ENCODE measurements around the gene ADARB2. TPM values are rescaled to one million over a fixed set of nuclear protein-coding genes. Genes with fewer than 3 reads are reported as not detected.

The ADARB2 gene
- total and polyA plus RNA-seq, 10 of the 15 experiments (the other 5 are each of a cell fraction or from before 2014, with no cell fraction given), result 0.02 to 4.1 (median 0.76) TPM

DNA sequence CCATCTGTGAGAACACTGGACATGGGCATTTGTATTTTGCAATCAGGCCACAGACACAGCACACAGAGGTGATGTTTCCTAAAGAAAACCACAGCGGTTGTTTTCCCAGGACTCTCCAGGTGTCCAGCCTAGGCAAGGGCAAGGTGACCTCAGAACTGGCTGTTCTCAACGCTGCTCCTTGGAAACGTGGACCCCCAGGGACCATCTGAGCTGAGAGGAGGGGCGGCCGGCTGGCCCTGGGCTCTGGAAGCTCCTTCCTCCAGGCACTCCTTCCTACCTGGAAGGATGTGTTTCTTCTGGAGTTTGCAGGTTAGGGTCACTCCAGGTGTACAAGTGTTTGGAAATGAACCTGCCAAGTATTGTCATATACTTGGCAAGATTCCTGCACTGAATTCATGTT is 103.1 kb downstream of the ADARB2 start:
- ChIA-PET CTCF (interaction anchor here (0.7 kb wide), 1 partner anchor 213 kb away, joined by 3 read pairs; no protein-coding TSS in a partner anchor), SMC1A (ENCODE audit: uncharacterized antibody, unreplicated experiment) (interaction anchor here (1.1 kb wide), 1 partner anchor 12 kb away, joined by 4 read pairs; no protein-coding TSS in a partner anchor), RAD21 (ENCODE audit: unreplicated experiment) (no interaction called here), POLR2A (no interaction called here)
- no peak overlapping the region for H2AFZ ChIP-seq (ENCODE audit: control insufficient read depth, low read depth, low read length)
- intact Hi-C loops (cut with micrococcal nuclease; ENCODE audit: unreplicated experiment) (no loop called here), in situ Hi-C loops (cut with MboI) (no loop called here)
- 24% methylated on average over 5 of the region's 5 CpGs for WGBS (ENCODE audit: insufficient coverage, insufficient replicate concordance, low lambda C conversion rate, missing lambda C conversion rate)
- no peaks in the 10 kb centered on the region for H3K36me3 ChIP-seq (ENCODE audit: control insufficient read depth in 2 of 2, insufficient read depth in 2 of 2, low read length in 1 of 2)
- no peak overlapping the region for H3K9ac ChIP-seq (ENCODE audit: control insufficient read depth, insufficient read depth, low read length)
- no peak for FAIRE-seq
- no peak overlapping the region for H3K27ac ChIP-seq (ENCODE audit: control insufficient read depth, insufficient read depth)
- H3K4me3 ChIP-seq, result no peak overlapping the region
- no peaks in the 10 kb centered on the region for H4K20me1 ChIP-seq (ENCODE audit: control insufficient read depth, insufficient read depth)
- DNase-seq (ENCODE audit: low read depth, low spot score), result no peak
- no peaks in the 10 kb centered on the region for H3K79me2 ChIP-seq (ENCODE audit: control insufficient read depth, insufficient read depth, low read length)
- no peak for ATAC-seq
- no peaks in the 10 kb centered on the region for H3K27me3 ChIP-seq (replicated peaks in 1 of 2; ENCODE audit: control insufficient read depth in 2 of 2, insufficient read depth in 2 of 2, low read length in 1 of 2)
- no peaks in the 10 kb centered on the region for H3K4me1 ChIP-seq (ENCODE audit: control insufficient read depth, insufficient read depth, low read length)
- H3K9me3 ChIP-seq (replicated peaks; ENCODE audit: control insufficient read depth, insufficient read depth, low read length), result no peaks in the 10 kb centered on the region
- H3K4me2 ChIP-seq (ENCODE audit: control insufficient read depth, insufficient read depth), result no peak overlapping the region
- BruUV-seq (replicated peaks), result no TSS peak
- TF ChIP-seq RUNX3 (IDR thresholded peaks at IDR 0.05; ENCODE audit: low read length) (no peak), EZH2 (IDR thresholded peaks at IDR 0.05; ENCODE audit: borderline replicate concordance, control insufficient read depth, low read depth, low read length) (no peak), TBL1XR1 (IDR thresholded peaks at IDR 0.05; ENCODE audit: low read depth, low read length) (no peak), NFXL1 (IDR thresholded peaks at IDR 0.05; ENCODE audit: borderline replicate concordance) (no peak), HDAC2 (IDR thresholded peaks at IDR 0.05) (no peak), MTA3 (IDR thresholded peaks at IDR 0.05; ENCODE audit: borderline replicate concordance, low read length) (no peak), FOXK2 (IDR thresholded peaks at IDR 0.05) (no peak)
- TF ChIP-seq, protein P1, sequence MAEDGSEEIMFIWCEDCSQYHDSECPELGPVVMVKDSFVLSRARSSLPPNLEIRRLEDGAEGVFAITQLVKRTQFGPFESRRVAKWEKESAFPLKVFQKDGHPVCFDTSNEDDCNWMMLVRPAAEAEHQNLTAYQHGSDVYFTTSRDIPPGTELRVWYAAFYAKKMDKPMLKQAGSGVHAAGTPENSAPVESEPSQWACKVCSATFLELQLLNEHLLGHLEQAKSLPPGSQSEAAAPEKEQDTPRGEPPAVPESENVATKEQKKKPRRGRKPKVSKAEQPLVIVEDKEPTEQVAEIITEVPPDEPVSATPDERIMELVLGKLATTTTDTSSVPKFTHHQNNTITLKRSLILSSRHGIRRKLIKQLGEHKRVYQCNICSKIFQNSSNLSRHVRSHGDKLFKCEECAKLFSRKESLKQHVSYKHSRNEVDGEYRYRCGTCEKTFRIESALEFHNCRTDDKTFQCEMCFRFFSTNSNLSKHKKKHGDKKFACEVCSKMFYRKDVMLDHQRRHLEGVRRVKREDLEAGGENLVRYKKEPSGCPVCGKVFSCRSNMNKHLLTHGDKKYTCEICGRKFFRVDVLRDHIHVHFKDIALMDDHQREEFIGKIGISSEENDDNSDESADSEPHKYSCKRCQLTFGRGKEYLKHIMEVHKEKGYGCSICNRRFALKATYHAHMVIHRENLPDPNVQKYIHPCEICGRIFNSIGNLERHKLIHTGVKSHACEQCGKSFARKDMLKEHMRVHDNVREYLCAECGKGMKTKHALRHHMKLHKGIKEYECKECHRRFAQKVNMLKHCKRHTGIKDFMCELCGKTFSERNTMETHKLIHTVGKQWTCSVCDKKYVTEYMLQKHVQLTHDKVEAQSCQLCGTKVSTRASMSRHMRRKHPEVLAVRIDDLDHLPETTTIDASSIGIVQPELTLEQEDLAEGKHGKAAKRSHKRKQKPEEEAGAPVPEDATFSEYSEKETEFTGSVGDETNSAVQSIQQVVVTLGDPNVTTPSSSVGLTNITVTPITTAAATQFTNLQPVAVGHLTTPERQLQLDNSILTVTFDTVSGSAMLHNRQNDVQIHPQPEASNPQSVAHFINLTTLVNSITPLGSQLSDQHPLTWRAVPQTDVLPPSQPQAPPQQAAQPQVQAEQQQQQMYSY (CRISPR knock-in tag; IDR thresholded peaks at IDR 0.05), result no peak

Measured in GM12878 (cell line).